IMR-90 (cell line): Measurements from ENCODE around the gene KDM4B. TPM values are rescaled to one million over a fixed set of nuclear protein-coding genes. Genes with fewer than 3 reads are reported as not detected.

Experiments used
- ATAC-seq: fragments of 200-7000 bp; cut with Tn5 transposase; 2 replicates; pipeline ENCODE4 v1.9.1; 2020; ENCODE audit warnings: low read depth, mild to moderate bottlenecking, moderate library complexity
- BruUV-seq: library from RNA; stranded (reverse); fragments of 400-500 nt; replicated peaks from 2 replicates; lab custom pipeline; 2021; lab: Mats Ljungman, UMichigan
- CTCF ChIA-PET: fragments of 300-600 bp; formaldehyde crosslinking; extraction: SDS; loops from one replicate; lab custom pipeline; 2021; ENCODE audit warnings: antibody characterized with exemption; lab: Yijun Ruan, JAX
- POLR2A ChIA-PET: fragments of 300-600 bp; sonication (Branson Sonifier 250); formaldehyde crosslinking; loops from one replicate; lab custom pipeline; 2022; ENCODE audit warnings: antibody characterized with exemption; ENCODE audit not compliant: unreplicated experiment; lab: Charles Lee
- DNase-seq: peaks from one replicate; pipeline ENCODE4 v3.0.0; 2013
- H2AFZ ChIP-seq: replicated peaks from 2 replicates; pipeline ENCODE3; 2013; ENCODE audit warnings: low read length, mild to moderate bottlenecking; ENCODE audit not compliant: poor library complexity
- H2AK5ac ChIP-seq: 2 replicates; pipeline ENCODE4 v1.6.1; 2013; ENCODE audit warnings: low read depth, low read length, inconsistent platforms
- H2AK9ac ChIP-seq: replicated peaks from 2 replicates; pipeline ENCODE3; 2013; ENCODE audit warnings: mild to moderate bottlenecking, low read depth, low read length, moderate library complexity; ENCODE audit not compliant: poor library complexity
- H2BK120ac ChIP-seq: 2 replicates; pipeline ENCODE4 v1.6.1; 2013; ENCODE audit warnings: low read depth, low read length, inconsistent platforms
- H2BK15ac ChIP-seq: 3 replicates; pipeline ENCODE4 v1.6.1; 2013; ENCODE audit warnings: low read depth, low read length, inconsistent platforms
- H2BK20ac ChIP-seq: 2 replicates; pipeline ENCODE4 v1.6.1; 2013; ENCODE audit warnings: low read depth, mild to moderate bottlenecking, inconsistent platforms, low read length, moderate library complexity
- H2BK5ac ChIP-seq: 2 replicates; pipeline ENCODE4 v1.6.1; 2013; ENCODE audit warnings: mild to moderate bottlenecking, low read depth, low read length, inconsistent platforms; ENCODE audit not compliant: poor library complexity, severe bottlenecking
- H3K14ac ChIP-seq: replicated peaks from 2 replicates; pipeline ENCODE4 v1.6.1; 2013; ENCODE audit warnings: low read depth, low read length, inconsistent platforms
- H3K18ac ChIP-seq: 2 replicates; pipeline ENCODE4 v1.6.1; 2013; ENCODE audit warnings: low read depth, low read length, control low read depth
- H3K23ac ChIP-seq: 2 replicates; pipeline ENCODE4 v1.6.1; 2013; ENCODE audit warnings: low read depth, low read length, inconsistent platforms
- H3K27ac ChIP-seq: 2 replicates; pipeline ENCODE4 v1.5.1; 2013; ENCODE audit warnings: mild to moderate bottlenecking, control low read depth, low read length; ENCODE audit not compliant: insufficient read depth
- H3K27me3 ChIP-seq: 2 replicates; pipeline ENCODE4 v1.6.1; 2013; ENCODE audit warnings: low read length; ENCODE audit not compliant: control insufficient read depth, insufficient read depth
- H3K36me3 ChIP-seq: 2 replicates; pipeline ENCODE4 v1.6.1; 2013; ENCODE audit warnings: low read length, mixed read lengths; ENCODE audit not compliant: control insufficient read depth, insufficient read depth
- H3K4ac ChIP-seq: 2 replicates; pipeline ENCODE4 v1.6.1; 2013; ENCODE audit warnings: low read depth, low read length, inconsistent platforms
- H3K4me1 ChIP-seq: 2 replicates; pipeline ENCODE4 v1.6.1; 2013; ENCODE audit warnings: low read length, mixed read lengths; ENCODE audit not compliant: control insufficient read depth, insufficient read depth
- H3K4me2 ChIP-seq: 2 replicates; pipeline ENCODE4 v1.6.1; 2013; ENCODE audit warnings: low read depth, mild to moderate bottlenecking, control low read depth, low read length, moderate library complexity
- H3K4me3 ChIP-seq: 2 replicates; pipeline ENCODE4 v1.5.1; 2013; ENCODE audit warnings: low read depth, mild to moderate bottlenecking, control low read depth, low read length, moderate library complexity; ENCODE audit not compliant: insufficient read depth
- H3K56ac ChIP-seq: 2 replicates; pipeline ENCODE4 v1.6.1; 2013; ENCODE audit warnings: low read length, inconsistent platforms; ENCODE audit not compliant: insufficient read depth; ENCODE audit errors: extremely low read depth
- H3K79me1 ChIP-seq, 2 experiments: 2 replicates each; pipeline ENCODE4 v1.6.1; 2013; ENCODE audit warnings: low read length in 2 of 2, inconsistent platforms in 1 of 2, low read depth in 1 of 2
- H3K9ac ChIP-seq: 2 replicates; pipeline ENCODE4 v1.6.1; 2013; ENCODE audit warnings: low read depth, low read length, control low read depth
- H3K9me1 ChIP-seq: 2 replicates; pipeline ENCODE4 v1.6.1; 2013; ENCODE audit warnings: low read length, inconsistent platforms; ENCODE audit not compliant: insufficient read depth
- H3K9me3 ChIP-seq: 2 replicates; pipeline ENCODE4 v1.6.1; 2013; ENCODE audit warnings: low read length; ENCODE audit not compliant: control insufficient read depth, insufficient read depth
- H4K20me1 ChIP-seq: 2 replicates; pipeline ENCODE4 v1.6.1; 2013; ENCODE audit warnings: low read length, inconsistent platforms; ENCODE audit not compliant: insufficient read depth
- H4K5ac ChIP-seq: 2 replicates; pipeline ENCODE4 v1.6.1; 2013; ENCODE audit warnings: mild to moderate bottlenecking, low read depth, low read length, control low read depth
- H4K8ac ChIP-seq, 2 experiments: 2 replicates each; pipeline ENCODE4 v1.6.1; 2013; ENCODE audit warnings: low read depth in 2 of 2, low read length in 2 of 2, control low read depth in 1 of 2, inconsistent platforms in 1 of 2
- H4K91ac ChIP-seq: 2 replicates; pipeline ENCODE4 v1.6.1; 2013; ENCODE audit warnings: low read depth, low read length, inconsistent platforms; ENCODE audit not compliant: insufficient read depth
- BHLHE40 ChIP-seq: fragments of 150-350 bp; IDR thresholded peaks from 2 replicates; pipeline ENCODE4 v1.6.1; 2016; ENCODE audit warnings: mild to moderate bottlenecking, low read depth, low read length
- CEBPB ChIP-seq: IDR thresholded peaks from 2 replicates; pipeline ENCODE4 v1.6.1; 2012; ENCODE audit warnings: low read depth, low read length, improper control_type of control experiment
- CHD1 ChIP-seq: IDR thresholded peaks from 2 replicates; pipeline ENCODE4 v1.6.1; 2012; ENCODE audit warnings: low read depth, low read length, improper control_type of control experiment
- CTCF ChIP-seq: conservative IDR thresholded peaks from 2 replicates; pipeline ENCODE4 v1.5.1; 2012; ENCODE audit warnings: mild to moderate bottlenecking, low read depth, low read length, improper control_type of control experiment
- FOS ChIP-seq: fragments of 150-350 bp; IDR thresholded peaks from 2 replicates; pipeline ENCODE4 v1.6.1; 2016; ENCODE audit warnings: low read depth, low read length
- MAFK ChIP-seq: IDR thresholded peaks from 2 replicates; pipeline ENCODE4 v1.6.1; 2012; ENCODE audit warnings: low read depth, low read length, improper control_type of control experiment
- POLR2A ChIP-seq: IDR thresholded peaks from 2 replicates; pipeline ENCODE4 v1.6.1; 2012; ENCODE audit warnings: mild to moderate bottlenecking, low read depth, low read length
- RAD21 ChIP-seq: IDR thresholded peaks from 2 replicates; pipeline ENCODE4 v1.6.1; 2012; ENCODE audit warnings: low read length, improper control_type of control experiment
- RCOR1 ChIP-seq: IDR thresholded peaks from 2 replicates; pipeline ENCODE4 v1.6.1; 2012; ENCODE audit warnings: mild to moderate bottlenecking, low read length, improper control_type of control experiment; ENCODE audit not compliant: insufficient replicate concordance
- RFX5 ChIP-seq: IDR thresholded peaks from 2 replicates; pipeline ENCODE4 v1.8.0; 2012; ENCODE audit warnings: low read depth, mild to moderate bottlenecking, low read length, moderate library complexity
- SMC3 ChIP-seq: fragments of 150-350 bp; IDR thresholded peaks from 2 replicates; pipeline ENCODE4 v1.6.1; 2016; ENCODE audit warnings: low read depth, mild to moderate bottlenecking, antibody characterized with exemption, low read length, moderate library complexity
- WGBS, 2 experiments: methylation state at CpG; one replicate each; pipeline versions ENCODE4 v1.1.5 to v1.1.7; 2013; ENCODE audit warnings: missing lambda C conversion rate in 2 of 2; ENCODE audit not compliant: insufficient read length in 1 of 2; ENCODE audit errors: extremely low coverage in 2 of 2; 5-methylcytosine and 5-hydroxymethylcytosine counted together
- dilution Hi-C: fragments of 300-500 bp; cut with HindIII; formaldehyde crosslinking; loops from one replicate; pipeline ENCODE4 v1.14.3; 2018; ENCODE audit warnings: low sequenced_read_pairs; ENCODE audit not compliant: unreplicated experiment
- in situ Hi-C: fragments of 300-500 bp; cut with MboI; formaldehyde crosslinking; loops from 3 replicates; pipeline ENCODE4 v1.14.3; 2019; ENCODE audit warnings: low sequenced_read_pairs, inconsistent platforms, mixed read lengths
- intact Hi-C: fragments of 100-400 bp; cut with micrococcal nuclease; formaldehyde crosslinking; loops from 2 replicates; pipeline ENCODE4 v1.10.0; 2022
- polyA plus RNA-seq, 3 experiments: library from polyadenylated mRNA; depleted of rRNA; stranded (reverse); fragments of >200 nt; gene quantifications; 2 replicates each; pipeline ENCODE4 v1.2.3, GENCODE V29; 2012; ENCODE audit warnings: low replicate concordance in 1 of 3
- total RNA-seq: library from RNA; depleted of rRNA; stranded (reverse); fragments of >200 nt; gene quantifications from 2 replicates; pipeline ENCODE4 v1.2.3, GENCODE V29; 2012
- TF ChIP-seq, protein P1 (sequence below): fragments of 150-350 bp; IDR thresholded peaks from 2 replicates; pipeline ENCODE4 v1.6.1; 2017; ENCODE audit warnings: mild to moderate bottlenecking, antibody characterized with exemption, low read length, low read depth

Gene KDM4B
- total and polyA plus RNA-seq, 2 of the 4 experiments (the other 2 are of a cell fraction): 5.0 to 17.9 TPM

GRCh38 chr19:5119297-5119998 lies 150.5 kb downstream of the KDM4B start:
- CTCF ChIA-PET: no interaction called here
- Histone ChIP-seq H3K9ac (no peak overlapping the region), H3K36me3 (peaks cover 44% of the 10 kb centered on the region), H4K20me1 (peaks cover 4% of the 10 kb centered on the region; the same call in 1 of the 2 replicates), H3K14ac (no peak overlapping the region), H3K56ac (no peak overlapping the region), H3K27me3 (no peaks in the 10 kb centered on the region), H3K4ac (no peak overlapping the region), H2BK15ac (no peak overlapping the region), H3K23ac (no peak overlapping the region), H3K4me3 (no peak overlapping the region), H3K4me1 (no peaks in the 10 kb centered on the region), H2AFZ (no peak overlapping the region), H2BK120ac (no peak overlapping the region), H2AK9ac (no peak overlapping the region), H4K8ac (no peak overlapping the region), H2BK5ac (no peak overlapping the region), H3K18ac (no peak overlapping the region), H3K79me1 (peaks cover 3 to 6% of the 10 kb centered on the region in 2 experiments; a peak in 2 of 4 replicates), H3K27ac (no peak overlapping the region), H4K91ac (no peak overlapping the region), H3K9me1 (no peaks in the 10 kb centered on the region), H4K5ac (no peak overlapping the region), H2AK5ac (no peak overlapping the region), H3K4me2 (no peak overlapping the region), H3K9me3 (peaks cover 2% of the 10 kb centered on the region; the same call in 1 of the 2 replicates), H2BK20ac (no peak overlapping the region)
- ATAC-seq: no peak
- no TSS peak for BruUV-seq
- dilution Hi-C loops (no loop called here), intact Hi-C loops (no loop called here), in situ Hi-C loops (no loop called here)
- TF ChIP-seq RFX5 (no peak), BHLHE40 (no peak), RCOR1 (no peak), CHD1 (no peak), RAD21 (no peak), POLR2A (no peak), CTCF (no peak), CEBPB (no peak), SMC3 (no peak), MAFK (no peak), FOS (no peak)
- TF ChIP-seq, protein P1, sequence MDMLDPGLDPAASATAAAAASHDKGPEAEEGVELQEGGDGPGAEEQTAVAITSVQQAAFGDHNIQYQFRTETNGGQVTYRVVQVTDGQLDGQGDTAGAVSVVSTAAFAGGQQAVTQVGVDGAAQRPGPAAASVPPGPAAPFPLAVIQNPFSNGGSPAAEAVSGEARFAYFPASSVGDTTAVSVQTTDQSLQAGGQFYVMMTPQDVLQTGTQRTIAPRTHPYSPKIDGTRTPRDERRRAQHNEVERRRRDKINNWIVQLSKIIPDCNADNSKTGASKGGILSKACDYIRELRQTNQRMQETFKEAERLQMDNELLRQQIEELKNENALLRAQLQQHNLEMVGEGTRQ: no peak
- DNase-seq: no peak
- 85% methylated on average over 12 of the region's 40 CpGs; no CpG with 5 or more reads in 1 of the 2 experiments for WGBS, 2 experiments
- POLR2A ChIA-PET: no interaction called here
